Smooth muscle cell (in vitro differentiated cells): ENCODE data around the gene ZFP92. TPM values are rescaled to one million over a fixed set of nuclear protein-coding genes. Genes with fewer than 3 reads are reported as not detected.
"Not testable (repeated sequence)": the region's sequence is repeated elsewhere in the genome, so short reads cannot be mapped to it uniquely, and the experiment has no call there.

Experiments used
- DNase-seq: peaks from one replicate; lab custom pipeline; 2025; ENCODE audit not compliant: unreplicated experiment; lab: John Stamatoyannopoulos, UW
- H2AFZ ChIP-seq: fragments of 200-600 bp; sonication (generic); 2 replicates; pipeline ENCODE4 v1.6.0; 2016; ENCODE audit warnings: antibody characterized with exemption, low read depth, mild to moderate bottlenecking
- H3F3A ChIP-seq: fragments of 200-600 bp; sonication (generic); 2 replicates; pipeline ENCODE4 v1.6.0; 2017; ENCODE audit warnings: antibody characterized with exemption, low read depth
- H3K27ac ChIP-seq: fragments of 200-600 bp; sonication (generic); 2 replicates; pipeline ENCODE4 v1.5.1; 2016; ENCODE audit warnings: low read depth, mild to moderate bottlenecking
- H3K27me3 ChIP-seq: fragments of 200-600 bp; sonication (generic); 2 replicates; pipeline ENCODE4 v1.6.1; 2016; ENCODE audit warnings: low read depth, mild to moderate bottlenecking
- H3K36me3 ChIP-seq: fragments of 200-600 bp; sonication (generic); 2 replicates; pipeline ENCODE4 v1.5.1; 2016; ENCODE audit warnings: low read depth
- H3K4me1 ChIP-seq: fragments of 200-600 bp; sonication (generic); 2 replicates; pipeline ENCODE4 v1.5.1; 2016; ENCODE audit warnings: low read depth
- H3K4me2 ChIP-seq: fragments of 200-600 bp; sonication (generic); 2 replicates; pipeline ENCODE4 v1.6.0; 2016; ENCODE audit warnings: mild to moderate bottlenecking
- H3K4me3 ChIP-seq: fragments of 200-600 bp; sonication (generic); 2 replicates; pipeline ENCODE4 v1.5.1; 2016; ENCODE audit warnings: mild to moderate bottlenecking
- H3K79me2 ChIP-seq: fragments of 200-600 bp; sonication (generic); 2 replicates; pipeline ENCODE4 v1.6.0; 2016; ENCODE audit warnings: low read depth, mild to moderate bottlenecking
- H3K9ac ChIP-seq: fragments of 200-600 bp; sonication (generic); 2 replicates; pipeline ENCODE4 v1.6.0; 2016; ENCODE audit warnings: low read depth
- H3K9me3 ChIP-seq: fragments of 200-600 bp; sonication (generic); replicated peaks from 2 replicates; pipeline ENCODE4 v1.5.1; 2016; ENCODE audit warnings: low read depth
- H4K20me1 ChIP-seq: fragments of 200-600 bp; sonication (generic); 2 replicates; pipeline ENCODE4 v1.6.0; 2016; ENCODE audit warnings: low read depth
- CTCF ChIP-seq: fragments of 200-600 bp; sonication (generic); IDR thresholded peaks from 2 replicates; pipeline ENCODE4 v1.5.1; 2017; ENCODE audit warnings: borderline replicate concordance, mild to moderate bottlenecking, antibody characterized with exemption; ENCODE audit not compliant: insufficient read depth, poor library complexity, severe bottlenecking
- WGBS: methylation state at CpG from one replicate; pipeline ENCODE4 v1.1.7; 2016; ENCODE audit warnings: low lambda C conversion rate; 5-methylcytosine and 5-hydroxymethylcytosine counted together
- polyA plus RNA-seq: library from polyadenylated mRNA; unstranded; fragments of >200 nt; fragmentation: Nextera tagmentation; extraction: Ambion mirVana; gene quantifications from 2 replicates; pipeline ENCODE4 v1.2.1, GENCODE V29; 2016
- total RNA-seq: library from RNA; depleted of rRNA; stranded (reverse); fragments of >200 nt; gene quantifications from 2 replicates; pipeline ENCODE4 v1.2.3, GENCODE V29; 2014

ZFP92 gene
- total and polyA plus RNA-seq, 2 experiments from 2014 or later: 0.73 to 1.3 TPM

- Histone ChIP-seq H3K9ac (no peak overlapping the region), H3K4me1 (no peaks in the 10 kb centered on the region), H3F3A (no peaks in the 10 kb centered on the region), H3K36me3 (no peaks in the 10 kb centered on the region), H2AFZ (no peak overlapping the region), H3K4me2 (no peak overlapping the region), H3K9me3 (no peaks in the 10 kb centered on the region), H3K4me3 (no peak overlapping the region), H3K27ac (no peak overlapping the region), H3K79me2 (no peaks in the 10 kb centered on the region), H4K20me1 (no peaks in the 10 kb centered on the region), H3K27me3 (no peaks in the 10 kb centered on the region)
- TF ChIP-seq CTCF: no peak
- DNase-seq: no peak
- 76% methylated on average over 6 of the region's 6 CpGs for WGBS
Measured at GRCh38 chrX:153384390-153384789, 26.9 kb upstream of the ZFP92 start.

- not testable (repeated sequence) for DNase-seq
Measured at GRCh38 chrX:153384973-153385372, 26.3 kb upstream of the ZFP92 start.

GRCh38 chrX:153386097-153386496 is 25.2 kb upstream of the ZFP92 start:
- H3K4me2 ChIP-seq: no peak overlapping the region
- H3K9ac ChIP-seq: no peak overlapping the region
- no peak for DNase-seq
- no peaks in the 10 kb centered on the region for H3F3A ChIP-seq
- H3K27ac ChIP-seq: no peak overlapping the region
- H3K79me2 ChIP-seq: no peaks in the 10 kb centered on the region
- no peak overlapping the region for H3K4me3 ChIP-seq
- no peaks in the 10 kb centered on the region for H3K9me3 ChIP-seq
- 73% methylated on average over 5 of the region's 5 CpGs for WGBS
- H3K4me1 ChIP-seq: no peaks in the 10 kb centered on the region
- no peak for TF ChIP-seq CTCF
- H4K20me1 ChIP-seq: no peaks in the 10 kb centered on the region
- H2AFZ ChIP-seq: no peak overlapping the region
- no peaks in the 10 kb centered on the region for H3K36me3 ChIP-seq
- H3K27me3 ChIP-seq: no peaks in the 10 kb centered on the region

More at GRCh38 chrX:153384973-153385372, 26.3 kb upstream of the ZFP92 start:
- H3F3A ChIP-seq, H3K79me2 ChIP-seq, H3K36me3 ChIP-seq, H3K27ac ChIP-seq, H2AFZ ChIP-seq, H4K20me1 ChIP-seq, H3K4me2 ChIP-seq, H3K27me3 ChIP-seq, H3K4me1 ChIP-seq, H3K4me3 ChIP-seq, H3K9ac ChIP-seq, H3K9me3 ChIP-seq: not testable (repeated sequence)
- 64% methylated on average over 2 of the region's 2 CpGs for WGBS

- no peak overlapping the region for H3K9ac ChIP-seq
- H3K27ac ChIP-seq: no peak overlapping the region
- TF ChIP-seq CTCF: no peak
- no peaks in the 10 kb centered on the region for H3K36me3 ChIP-seq
- DNase-seq: no peak
- H3K4me1 ChIP-seq: no peaks in the 10 kb centered on the region
- no peaks in the 10 kb centered on the region for H3K9me3 ChIP-seq
- H3K27me3 ChIP-seq: no peaks in the 10 kb centered on the region
- H3K79me2 ChIP-seq: no peaks in the 10 kb centered on the region
- no peaks in the 10 kb centered on the region for H4K20me1 ChIP-seq
- 73% methylated on average over 5 of the region's 5 CpGs for WGBS
- no peak overlapping the region for H3K4me3 ChIP-seq
- H3F3A ChIP-seq: no peaks in the 10 kb centered on the region
- no peak overlapping the region for H2AFZ ChIP-seq
- no peak overlapping the region for H3K4me2 ChIP-seq
Measured at GRCh38 chrX:153387345-153387744, 23.9 kb upstream of the ZFP92 start.
